Naive thymus-derived CD4-positive, alpha-beta T cell (primary cell): ENCODE measurements around the gene KIF5A. TPM values are rescaled to one million over a fixed set of nuclear protein-coding genes. Genes with fewer than 3 reads are reported as not detected.

Experiments
- ATAC-seq: fragments of 150-1000 bp; cut with Tn5 transposase; 2 replicates; pipeline ENCODE4 v1.10.0; 2021; ENCODE audit warnings: mild to moderate bottlenecking, moderate library complexity
- CTCF ChIA-PET: fragments of 350-600 bp; sonication (Branson Sonifier 250); formaldehyde crosslinking; loops from one replicate; lab custom pipeline; 2021; ENCODE audit warnings: antibody characterized with exemption; lab: Charles Lee
- POLR2A ChIA-PET: fragments of 350-600 bp; sonication (Branson Sonifier 250); formaldehyde crosslinking; loops from one replicate; lab custom pipeline; 2021; ENCODE audit warnings: antibody characterized with exemption, inconsistent platforms; lab: Charles Lee
- DNase-seq, 9 donors: peaks; one replicate each; pipeline versions ENCODE4 v3.0.0 to v3.0.0-alpha.2; 2020 to 2022; ENCODE audit warnings: mixed read lengths in 1 of 9
- H3K27ac ChIP-seq: one replicate; pipeline ENCODE4 v1.7.0; 2013; ENCODE audit warnings: mild to moderate bottlenecking, low read depth, low read length, moderate library complexity
- H3K27me3 ChIP-seq, 2 donors: one replicate each; pipeline ENCODE4 v1.7.0; 2013; ENCODE audit warnings: low read length in 2 of 2, mild to moderate bottlenecking in 2 of 2, moderate library complexity in 2 of 2; ENCODE audit not compliant: control insufficient read depth in 2 of 2, insufficient read depth in 2 of 2
- H3K36me3 ChIP-seq, 3 experiments: 1 replicate in 2 of 3; 2 replicates in 1 of 3; pipeline ENCODE4 v1.7.0; 2013; ENCODE audit warnings: low read length in 3 of 3, mild to moderate bottlenecking in 3 of 3, moderate library complexity in 1 of 3; ENCODE audit not compliant: insufficient read depth in 3 of 3, control insufficient read depth in 2 of 3
- H3K4me1 ChIP-seq, 2 donors: one replicate each; pipeline ENCODE4 v1.7.0; 2013; ENCODE audit warnings: low read length in 2 of 2, mild to moderate bottlenecking in 2 of 2, moderate library complexity in 1 of 2; ENCODE audit not compliant: control insufficient read depth in 2 of 2, insufficient read depth in 2 of 2
- H3K4me3 ChIP-seq: 2 replicates; pipeline ENCODE4 v1.7.0; 2013; ENCODE audit warnings: mild to moderate bottlenecking, low read length
- H3K9me3 ChIP-seq, 3 experiments: 1 replicate in 2 of 3; 2 replicates in 1 of 3; pipeline ENCODE4 v1.7.0; 2013; ENCODE audit warnings: low read length in 3 of 3; ENCODE audit not compliant: control insufficient read depth in 2 of 3
- H3K27ac Mint-ChIP-seq, 9 donors: one replicate each; pipeline ENCODE4 v1.8.0; 2020 to 2022; ENCODE audit warnings: mixed read lengths in 9 of 9, mild to moderate bottlenecking in 8 of 9, moderate library complexity in 5 of 9, inconsistent platforms in 2 of 9
- H3K27me3 Mint-ChIP-seq, 5 donors: one replicate each; pipeline ENCODE4 v1.8.0; 2021 to 2022; ENCODE audit warnings: mixed read lengths in 5 of 5, mild to moderate bottlenecking in 1 of 5
- H3K36me3 Mint-ChIP-seq, 5 donors: one replicate each; pipeline ENCODE4 v1.8.0; 2020 to 2022; ENCODE audit warnings: mixed read lengths in 5 of 5, mild to moderate bottlenecking in 3 of 5, inconsistent platforms in 1 of 5
- H3K4me1 Mint-ChIP-seq, 7 donors: one replicate each; pipeline ENCODE4 v1.8.0; 2020 to 2022; ENCODE audit warnings: mixed read lengths in 7 of 7, mild to moderate bottlenecking in 3 of 7, inconsistent platforms in 1 of 7
- H3K4me3 Mint-ChIP-seq, 10 donors: one replicate each; pipeline ENCODE4 v1.8.0; 2020 to 2022; ENCODE audit warnings: mild to moderate bottlenecking in 10 of 10, mixed read lengths in 10 of 10, moderate library complexity in 6 of 10, inconsistent platforms in 2 of 10
- H3K9me3 Mint-ChIP-seq, 11 donors: one replicate each; pipeline ENCODE4 v1.8.0; 2020 to 2022; ENCODE audit warnings: mixed read lengths in 11 of 11, mild to moderate bottlenecking in 4 of 11, inconsistent platforms in 1 of 11, moderate library complexity in 1 of 11
- intact Hi-C, 2 donors: fragments of 100-400 bp; cut with micrococcal nuclease; formaldehyde crosslinking; loops; one replicate each; pipeline ENCODE4 v1.15.1; 2023
- polyA plus RNA-seq, 2 donors: library from polyadenylated mRNA; unstranded; fragments of 300-500 nt; fragmentation: Illumina TruSeq; gene quantifications; one replicate each; pipeline ENCODE4 v1.2.3, GENCODE V29; 2021
- total RNA-seq, 6 experiments: library from RNA in 5 of 6; stranded (reverse) in 5 of 6; gene quantifications; 1 replicate in 5 of 6; 2 replicates in 1 of 6; pipeline ENCODE4 v1.2.3 and lab custom pipeline; 2021 to 2026

The KIF5A gene
- total and polyA plus RNA-seq, 7 experiments from 2014 or later, result 0.06 to 1.7 (median 1.0) TPM

GRCh38 chr12:57628280-57629191, 78.7 kb downstream of the KIF5A start:
- no peak for DNase-seq
- no peak for ATAC-seq
- no peak overlapping the region for H3K27ac Mint-ChIP-seq
- H3K27me3 Mint-ChIP-seq, result peaks cover 68 to 90% (median 73%) of the 10 kb centered on the region in 5 donors
- peaks cover 0 to 20% (median 12%) of the 10 kb centered on the region in 7 donors for H3K4me1 Mint-ChIP-seq
- H3K4me3 ChIP-seq, result no peak overlapping the region
- H3K36me3 ChIP-seq, result no peaks in the 10 kb centered on the region
- no peaks in the 10 kb centered on the region for H3K9me3 Mint-ChIP-seq
- ChIA-PET POLR2A (interaction anchor here (1.0 to 1.7 kb wide), 2 partner anchors 23 to 47 kb away, joined by 3 to 4 read pairs; no protein-coding TSS in a partner anchor), CTCF (interaction anchor here (1.1 kb wide), 1 partner anchor 45 kb away, joined by 6 read pairs; no protein-coding TSS in a partner anchor)
- peak overlapping the region in 7 of 10 donors; percentile 36 to 69 (median 57) for H3K4me3 Mint-ChIP-seq
- peaks cover 8% of the 10 kb centered on the region in 2 donors for H3K4me1 ChIP-seq
- H3K36me3 Mint-ChIP-seq, result no peaks in the 10 kb centered on the region
- H3K27ac ChIP-seq, result no peak overlapping the region
- intact Hi-C loops, result loop anchor here in 1 of 2 donors (10.0 kb wide), 1 partner anchor 384 kb away; no protein-coding TSS in a partner anchor
- peaks cover 6 to 35% of the 10 kb centered on the region in 2 donors for H3K27me3 ChIP-seq
- no peaks in the 10 kb centered on the region for H3K9me3 ChIP-seq

DNA sequence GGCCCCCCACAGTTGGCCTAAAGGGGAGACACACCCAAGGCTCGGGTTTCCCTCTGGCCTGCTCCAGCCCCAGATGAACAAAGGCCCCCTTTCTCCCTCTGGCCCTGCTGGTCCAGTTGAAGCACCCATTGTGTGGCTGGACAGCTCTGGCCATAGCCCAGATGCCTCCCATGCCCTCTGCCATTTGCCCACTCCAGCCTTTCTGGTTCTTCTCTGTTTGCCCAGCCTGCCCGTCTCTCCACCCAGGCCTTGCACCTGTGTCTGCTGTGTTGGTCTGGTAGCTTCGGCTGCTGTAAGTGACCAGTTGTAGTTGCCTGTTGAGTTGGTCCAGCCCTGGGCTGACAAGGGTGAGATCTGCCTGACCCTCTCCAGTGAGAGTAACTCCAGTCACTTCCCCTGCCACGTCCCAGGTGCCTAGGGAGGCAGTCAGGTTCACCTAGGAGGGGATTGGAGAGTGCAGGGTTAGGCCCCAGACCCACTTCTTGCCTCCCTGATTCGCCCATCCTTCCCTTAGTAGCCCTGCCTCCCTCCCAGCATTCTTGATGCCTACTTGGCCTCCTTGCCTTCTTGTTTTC, 80.1 kb downstream of the KIF5A start:
- Mint-ChIP-seq H3K9me3 (no peaks in the 10 kb centered on the region), H3K4me3 (no peak overlapping the region), H3K27me3 (peaks cover 59 to 86% (median 62%) of the 10 kb centered on the region in 5 donors), H3K4me1 (peaks cover 0 to 20% (median 12%) of the 10 kb centered on the region in 7 donors), H3K36me3 (no peaks in the 10 kb centered on the region), H3K27ac (no peak overlapping the region)
- Histone ChIP-seq H3K4me3 (no peak overlapping the region), H3K27me3 (peaks cover 6 to 34% of the 10 kb centered on the region in 2 donors), H3K27ac (no peak overlapping the region), H3K9me3 (no peaks in the 10 kb centered on the region), H3K4me1 (peaks cover 8% of the 10 kb centered on the region in 2 donors), H3K36me3 (no peaks in the 10 kb centered on the region)
- ATAC-seq (no peak), DNase-seq (no peak)
- CTCF ChIA-PET, result interaction anchor here (0.5 kb wide), 1 partner anchor 47 kb away, joined by 4 read pairs; no protein-coding TSS in a partner anchor
- POLR2A ChIA-PET, result interaction anchor here (1.1 to 1.3 kb wide), 2 partner anchors 10 to 63 kb away, joined by 3 to 4 read pairs; no protein-coding TSS in a partner anchor
- intact Hi-C loops, result loop anchor here in 1 of 2 donors (10.0 kb wide), 1 partner anchor 385 kb away; no protein-coding TSS in a partner anchor

GRCh38 chr12:57630891-57631433, 81.1 kb downstream of the KIF5A start:
- DNase-seq (no peak), ATAC-seq (no peak)
- H3K9me3 Mint-ChIP-seq, result no peaks in the 10 kb centered on the region
- H3K27ac ChIP-seq, result no peak overlapping the region
- ChIA-PET POLR2A (interaction anchor here (1.1 to 1.3 kb wide), 2 partner anchors 11 to 62 kb away, joined by 3 to 4 read pairs; no protein-coding TSS in a partner anchor), CTCF (interaction anchor here (0.8 to 1.2 kb wide), 2 partner anchors 48 to 172 kb away, joined by 4 to 5 read pairs; no protein-coding TSS in a partner anchor)
- H3K4me3 ChIP-seq, result no peak overlapping the region
- no peaks in the 10 kb centered on the region for H3K36me3 ChIP-seq
- no peaks in the 10 kb centered on the region for H3K36me3 Mint-ChIP-seq
- H3K27me3 Mint-ChIP-seq, result peaks cover 49 to 82% (median 56%) of the 10 kb centered on the region in 5 donors
- peaks cover 0 to 20% (median 12%) of the 10 kb centered on the region in 7 donors for H3K4me1 Mint-ChIP-seq
- H3K4me1 ChIP-seq, result peaks cover 8% of the 10 kb centered on the region in 2 donors
- H3K27me3 ChIP-seq, result peaks cover 4 to 32% of the 10 kb centered on the region in 2 donors
- no peaks in the 10 kb centered on the region for H3K9me3 ChIP-seq
- H3K27ac Mint-ChIP-seq, result no peak overlapping the region
- intact Hi-C loops, result no loop called here
- H3K4me3 Mint-ChIP-seq, result peak overlapping the region in 2 of 10 donors; percentile 38 to 80

DNA sequence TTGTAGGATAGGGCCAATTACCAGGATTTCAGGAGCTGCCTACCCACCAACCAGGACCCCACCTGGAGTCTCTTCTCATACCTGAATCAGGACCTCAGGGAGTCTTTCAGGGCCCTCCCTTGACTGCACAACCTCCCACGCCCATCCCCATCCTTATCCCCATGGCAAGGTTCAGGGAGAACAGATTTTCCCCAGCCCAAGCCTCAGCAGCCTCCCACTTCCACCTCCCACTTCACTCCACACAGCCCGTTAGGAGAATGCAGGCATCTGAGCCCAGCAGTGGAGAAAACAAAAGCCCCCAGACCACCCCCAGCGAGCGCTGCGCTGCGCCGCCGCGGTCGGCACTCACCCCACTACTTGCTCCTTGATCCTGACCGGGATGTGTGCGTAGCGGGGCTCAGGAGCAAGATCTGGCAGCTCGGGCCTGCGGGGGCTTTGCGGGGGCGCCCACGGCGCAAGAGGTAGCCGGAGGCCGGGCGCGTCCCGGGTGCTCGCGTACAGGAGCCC, 81.8 kb downstream of the KIF5A start:
- CTCF ChIA-PET, result interaction anchor here (0.8 to 1.2 kb wide), 2 partner anchors 48 to 173 kb away, joined by 4 to 5 read pairs; no protein-coding TSS in a partner anchor
- H3K36me3 Mint-ChIP-seq, result no peaks in the 10 kb centered on the region
- no peaks in the 10 kb centered on the region for H3K9me3 Mint-ChIP-seq
- POLR2A ChIA-PET, result no interaction called here
- H3K4me1 ChIP-seq, result peaks cover 8% of the 10 kb centered on the region in 2 donors
- H3K27me3 ChIP-seq, result peaks cover 0 to 26% of the 10 kb centered on the region in 2 donors
- no peak overlapping the region for H3K27ac ChIP-seq
- peak overlapping the region in 7 of 10 donors; percentile 38 to 80 (median 58) for H3K4me3 Mint-ChIP-seq
- intact Hi-C loops, result loop anchor here in 1 of 2 donors (2.0 kb wide), 2 partner anchors 61 to 109 kb away; no protein-coding TSS in a partner anchor
- no peaks in the 10 kb centered on the region for H3K36me3 ChIP-seq
- peaks cover 0 to 20% (median 12%) of the 10 kb centered on the region in 7 donors for H3K4me1 Mint-ChIP-seq
- no peak overlapping the region for H3K27ac Mint-ChIP-seq
- no peaks in the 10 kb centered on the region for H3K9me3 ChIP-seq
- peaks cover 42 to 75% (median 54%) of the 10 kb centered on the region in 5 donors for H3K27me3 Mint-ChIP-seq
- no peak overlapping the region for H3K4me3 ChIP-seq
- ATAC-seq (no peak), DNase-seq (no peak)

DNA sequence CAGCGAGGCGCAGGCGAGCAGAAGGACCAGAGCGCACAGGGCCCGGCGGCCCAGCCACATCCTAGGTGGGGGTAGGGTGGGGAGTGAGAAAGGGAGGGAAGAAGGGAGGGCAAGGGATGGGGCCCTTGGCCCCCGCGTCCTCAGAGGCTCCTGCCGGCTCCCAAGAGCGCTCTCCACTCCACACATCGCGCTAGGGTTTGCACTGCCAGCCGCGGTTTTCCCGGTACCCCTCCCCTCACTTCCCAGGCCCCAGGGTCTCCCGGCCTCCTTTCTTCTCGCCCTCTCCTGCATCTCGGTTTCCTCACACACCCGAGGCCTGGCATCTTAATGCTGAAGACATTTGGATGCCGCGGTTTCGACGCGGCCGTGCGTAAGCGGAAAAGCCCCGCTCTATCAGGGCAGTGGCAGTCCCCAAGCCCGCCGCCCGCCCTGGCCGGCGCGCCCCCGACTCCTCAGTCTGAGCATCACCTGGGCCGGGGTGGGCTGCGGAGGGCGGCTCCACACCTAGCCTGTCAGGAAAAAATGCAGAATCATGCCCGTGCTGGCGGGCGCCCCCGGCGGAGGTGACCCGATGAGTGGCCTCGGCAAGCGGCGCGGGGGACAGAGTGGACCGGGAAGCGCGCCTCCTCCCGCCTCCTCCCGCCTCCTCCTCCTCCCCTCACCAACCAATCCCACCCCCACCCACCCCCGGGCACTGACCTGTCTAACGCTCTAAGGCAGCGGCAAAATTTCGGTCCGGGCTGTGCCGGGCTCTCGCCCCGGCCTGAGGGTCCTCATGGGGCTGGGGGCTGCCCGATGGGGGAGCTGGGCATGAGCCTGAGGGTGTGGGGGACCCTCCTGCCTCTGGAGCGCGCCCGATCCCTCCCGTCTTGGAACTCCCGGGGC, 82.5 kb downstream of the KIF5A start:
- no peaks in the 10 kb centered on the region for H3K9me3 ChIP-seq
- Mint-ChIP-seq H3K27me3 (peaks cover 36 to 71% (median 50%) of the 10 kb centered on the region in 5 donors), H3K4me3 (peak overlapping the region; percentile 25 to 83 (median 70)), H3K27ac (peak overlapping the region in 2 of 9 donors; percentile 13 to 66), H3K4me1 (peaks cover 0 to 15% (median 10%) of the 10 kb centered on the region in 7 donors), H3K9me3 (no peaks in the 10 kb centered on the region), H3K36me3 (no peaks in the 10 kb centered on the region)
- DNase-seq (peak in 1 of 9 donors; percentile 29), ATAC-seq (peak; percentile 18)
- H3K4me1 ChIP-seq, result peaks cover 8% of the 10 kb centered on the region in 2 donors
- no peak overlapping the region for H3K27ac ChIP-seq
- H3K27me3 ChIP-seq, result peaks cover 0 to 21% of the 10 kb centered on the region in 2 donors
- intact Hi-C loops, result loop anchor here in 1 of 2 donors (2.0 kb wide), 2 partner anchors 60 to 108 kb away; no protein-coding TSS in a partner anchor
- H3K36me3 ChIP-seq, result no peaks in the 10 kb centered on the region
- ChIA-PET POLR2A (interaction anchor here (0.6 to 1.2 kb wide), 3 partner anchors 62 to 174 kb away, joined by 3 to 5 read pairs (median 3); partner anchors contain the start of gene OS9), CTCF (interaction anchor here (0.6 to 1.5 kb wide), 7 partner anchors 47 to 1206 kb away, joined by 3 to 4 read pairs (median 3); no protein-coding TSS in a partner anchor)
- peak overlapping the region; percentile 57 for H3K4me3 ChIP-seq
